GM08714 (cell line): ENCODE data around the gene RNU6-8.

ENCODE experiments used
- H3K4me3 ChIP-seq: fragments of 200-500 bp; sonication (Bioruptor generic); 2 replicates; pipeline ENCODE4 v1.5.1; 2014; ENCODE audit warnings: mild to moderate bottlenecking, low read length, inconsistent platforms
- ZNF274 ChIP-seq: IDR thresholded peaks from 2 replicates; pipeline ENCODE4 v1.6.1; 2012; ENCODE audit warnings: mild to moderate bottlenecking, low read depth, low read length

RNU6-8 gene

DNA sequence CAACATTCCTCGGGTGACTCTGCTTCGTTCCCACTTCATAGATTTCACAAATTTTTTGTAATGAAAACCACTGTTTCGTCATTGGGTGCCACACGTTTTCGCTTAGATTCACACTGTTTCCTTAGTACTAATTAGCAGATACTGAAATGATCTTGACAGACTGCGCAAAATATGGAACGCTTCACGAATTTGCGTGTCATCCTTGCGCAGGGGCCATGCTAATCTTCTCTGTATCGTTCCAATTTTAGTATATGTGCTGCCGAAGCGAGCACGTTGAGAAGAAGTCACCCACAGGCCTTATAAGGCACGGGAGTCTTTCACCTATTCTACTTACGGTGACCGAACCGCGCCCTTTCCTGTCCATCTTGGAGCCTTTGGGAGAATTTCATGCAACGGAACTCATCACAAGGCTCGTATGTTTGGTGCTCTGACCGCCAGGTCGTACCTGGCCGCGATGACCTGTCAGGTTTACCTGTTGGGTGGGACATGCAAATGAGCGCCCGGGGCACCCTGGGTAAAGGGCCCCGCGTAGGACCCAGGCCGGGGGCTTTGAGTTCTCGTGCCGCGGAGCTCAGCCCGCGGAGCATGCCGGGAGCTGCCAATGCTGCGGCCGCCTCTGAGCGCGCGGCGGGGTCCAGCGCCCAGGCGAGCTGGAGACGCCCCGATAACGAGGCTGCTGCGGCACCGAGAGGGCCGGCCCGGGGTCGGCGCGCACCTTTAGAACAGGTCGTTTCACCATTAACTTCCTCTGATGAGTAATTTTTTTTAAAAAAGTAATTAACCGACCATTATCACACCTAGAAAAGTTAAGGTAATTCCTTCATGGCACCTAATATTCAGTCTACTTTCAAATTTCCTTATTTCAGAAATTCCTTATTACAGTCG lies at the start of gene RNU6-8:
Gene RNU6-8 (minus strand): TSS at position 272 of the 885 bp plus-strand sequence.
- H3K4me3 ChIP-seq: peak within 1 kb of the TSS; percentile 74
- no peak for TF ChIP-seq ZNF274

GRCh38 chr14:32252030-32252670 lies 49.1 kb upstream of the RNU6-8 start:
- H3K4me3 ChIP-seq: no peak overlapping the region
- no peak for TF ChIP-seq ZNF274

GRCh38 chr14:32251530-32251929 lies 48.5 kb upstream of the RNU6-8 start:
- no peak overlapping the region for H3K4me3 ChIP-seq
- no peak for TF ChIP-seq ZNF274

GRCh38 chr14:32250681-32251080 lies 47.6 kb upstream of the RNU6-8 start:
- no peak for TF ChIP-seq ZNF274
- no peak overlapping the region for H3K4me3 ChIP-seq

- TF ChIP-seq ZNF274: no peak
- no peak overlapping the region for H3K4me3 ChIP-seq
Measured at GRCh38 chr14:32249780-32250179, 46.7 kb upstream of the RNU6-8 start.

DNA sequence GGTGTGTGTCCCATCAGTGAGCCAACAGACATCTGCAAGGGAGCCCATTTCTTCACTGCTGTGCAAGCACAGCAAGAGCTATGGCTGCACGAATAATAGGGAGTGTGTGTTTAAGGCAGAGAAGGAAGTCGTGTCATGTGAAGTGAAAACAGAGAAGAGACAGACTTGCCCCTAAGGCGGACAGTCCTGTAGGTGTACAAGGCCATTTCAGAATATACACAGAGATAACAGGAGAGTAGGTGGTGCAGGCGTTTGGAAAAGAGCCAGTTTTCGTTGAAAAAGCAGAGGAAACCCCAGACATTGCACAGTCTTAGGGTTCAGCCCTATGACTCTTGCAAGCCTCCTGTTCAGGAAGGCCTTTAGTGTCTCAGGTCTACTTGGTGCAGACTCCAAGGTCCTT lies 46.3 kb upstream of the RNU6-8 start:
- no peak overlapping the region for H3K4me3 ChIP-seq
- no peak for TF ChIP-seq ZNF274

DNA sequence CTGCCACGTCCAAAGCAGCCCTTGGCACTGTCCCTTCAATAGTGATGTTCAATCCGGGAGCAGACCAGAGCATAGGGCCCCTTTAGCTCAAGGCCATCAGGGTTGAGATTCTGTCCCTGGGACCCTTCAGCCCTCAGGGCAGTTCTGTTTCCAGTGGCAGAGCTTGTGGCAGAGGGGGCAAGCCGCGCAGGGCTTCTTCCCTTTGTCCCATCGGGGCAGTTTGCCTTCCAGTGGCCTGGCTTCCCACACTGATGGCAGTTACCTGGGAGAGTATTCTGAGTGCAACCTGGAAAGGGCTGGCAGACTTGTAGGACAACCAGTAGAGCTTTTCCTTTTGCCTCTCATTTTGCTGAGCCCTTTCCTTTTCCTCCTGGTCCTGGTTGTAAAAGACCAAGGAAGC lies 43.7 kb upstream of the RNU6-8 start:
- no peak overlapping the region for H3K4me3 ChIP-seq
- TF ChIP-seq ZNF274: no peak

DNA sequence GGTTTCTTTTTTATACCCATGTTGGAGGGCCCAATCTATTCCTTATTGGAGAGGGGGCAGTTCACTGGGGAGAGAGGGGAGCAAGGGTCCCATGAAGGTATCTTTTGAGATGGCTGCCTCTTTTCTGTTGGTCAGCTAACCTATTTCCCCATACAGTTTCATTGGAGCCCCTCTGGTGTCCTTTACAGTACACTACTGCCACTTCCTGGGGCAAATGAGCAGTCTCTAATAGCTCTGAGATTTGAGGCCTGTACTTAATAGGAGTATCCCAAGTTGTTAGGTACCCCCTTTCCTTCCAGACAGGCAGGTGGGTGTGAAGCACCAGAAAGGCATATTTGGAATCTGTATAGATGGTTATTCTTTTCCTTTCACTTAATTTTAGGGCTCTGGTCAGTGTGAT lies 41.3 kb upstream of the RNU6-8 start:
- H3K4me3 ChIP-seq: no peak overlapping the region
- TF ChIP-seq ZNF274: no peak

DNA sequence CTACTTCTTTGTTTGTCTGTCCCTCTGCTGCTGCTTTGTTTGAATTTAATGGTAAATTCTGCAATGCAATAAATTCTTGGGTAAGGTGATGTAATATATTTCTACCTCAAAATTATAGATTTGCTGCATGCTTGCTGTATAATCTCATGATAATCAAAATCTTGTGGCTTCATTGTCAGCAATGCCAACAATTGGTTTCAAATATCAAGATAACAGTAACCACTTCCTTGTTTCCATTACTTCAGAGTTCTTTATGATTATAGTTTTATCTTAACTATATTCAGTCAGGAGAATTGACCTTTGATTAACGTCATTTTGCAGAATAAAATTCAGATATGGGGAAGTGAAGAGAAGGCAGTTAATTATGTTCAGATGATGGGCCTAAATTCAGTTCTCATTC lies 30.2 kb upstream of the RNU6-8 start:
- no peak for TF ChIP-seq ZNF274
- no peak overlapping the region for H3K4me3 ChIP-seq

- H3K4me3 ChIP-seq: no peak overlapping the region
- no peak for TF ChIP-seq ZNF274
Measured at GRCh38 chr14:32232481-32232880, 29.4 kb upstream of the RNU6-8 start.

- TF ChIP-seq ZNF274: no peak
Measured at GRCh38 chr14:32230695-32231280, 27.7 kb upstream of the RNU6-8 start.

GRCh38 chr14:32230181-32230580 lies 27.1 kb upstream of the RNU6-8 start:
- no peak for TF ChIP-seq ZNF274
- H3K4me3 ChIP-seq: no peak overlapping the region

More at GRCh38 chr14:32230695-32231280, 27.7 kb upstream of the RNU6-8 start:
- H3K4me3 ChIP-seq: no peak overlapping the region

DNA sequence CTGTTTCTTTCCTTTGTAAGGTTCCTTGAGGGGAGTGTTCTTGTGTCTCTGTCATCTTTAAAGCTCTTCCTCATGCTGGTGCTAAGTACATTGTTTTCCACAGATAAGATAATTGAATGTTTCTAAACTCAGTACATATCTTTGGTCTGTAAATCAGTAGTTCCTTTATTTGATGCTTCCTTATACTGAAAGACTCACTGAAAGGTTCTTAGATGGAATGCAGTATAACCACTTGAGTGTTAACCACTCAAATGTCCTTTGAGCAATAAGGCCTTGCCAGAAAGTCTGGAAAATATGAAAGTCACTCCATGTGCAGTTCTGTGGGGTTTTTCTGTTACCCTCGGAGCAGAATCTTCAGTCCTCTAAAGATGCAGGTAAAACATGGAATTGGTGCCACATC lies 23.0 kb upstream of the RNU6-8 start:
- TF ChIP-seq ZNF274: no peak
- no peak overlapping the region for H3K4me3 ChIP-seq

DNA sequence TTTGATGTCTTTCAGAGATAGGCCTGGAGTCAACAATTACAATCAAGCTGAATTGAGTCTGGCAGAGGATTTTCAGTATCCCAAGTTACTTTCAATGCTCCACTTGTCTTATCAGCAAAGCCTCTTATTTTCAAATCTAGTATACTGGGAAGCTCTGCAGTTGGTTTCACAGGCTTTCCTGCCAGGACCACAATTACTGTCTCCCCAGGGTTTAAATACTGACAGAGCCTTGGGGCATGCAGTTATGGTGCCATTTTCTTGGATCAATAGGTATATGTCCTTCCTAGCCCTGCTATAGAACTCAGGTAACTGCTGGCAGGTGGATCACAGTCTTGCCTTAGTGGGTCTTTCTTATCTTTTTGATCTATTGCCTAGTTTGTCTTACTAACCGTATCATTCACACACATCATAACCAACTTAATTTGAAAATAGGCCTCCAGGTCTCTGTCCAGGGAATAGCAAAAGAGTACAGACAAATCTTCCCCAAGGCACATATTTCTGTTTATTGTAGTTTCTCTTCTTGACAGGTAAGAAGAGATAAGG lies 22.4 kb upstream of the RNU6-8 start:
- no peak for TF ChIP-seq ZNF274
- H3K4me3 ChIP-seq: no peak overlapping the region
